HEK293T (cell line): Measurements from ENCODE around the gene CREG1.

Source experiments
- CTCF ChIA-PET: fragments of 350-600 bp; formaldehyde crosslinking; extraction: SDS; loops from one replicate; lab custom pipeline; 2021; ENCODE audit warnings: antibody characterized with exemption, inconsistent platforms; lab: Yijun Ruan, JAX
- POLR2A ChIA-PET: fragments of 350-600 bp; formaldehyde crosslinking; extraction: SDS; loops from one replicate; lab custom pipeline; 2020; ENCODE audit warnings: antibody characterized with exemption, inconsistent platforms; lab: Yijun Ruan, JAX
- DNase-seq: peaks from one replicate; pipeline ENCODE4 v3.0.0; 2012; ENCODE audit warnings: mixed read lengths; ENCODE audit errors: extremely low spot score
- ARNT ChIP-seq: fragments of 450-650 bp; IDR thresholded peaks from 2 replicates; pipeline ENCODE4 v1.6.1; 2017; ENCODE audit warnings: mild to moderate bottlenecking
- BHLHE40 ChIP-seq: fragments of 450-650 bp; IDR thresholded peaks from 2 replicates; pipeline ENCODE4 v1.6.1; 2016; ENCODE audit warnings: mild to moderate bottlenecking, moderate library complexity, borderline replicate concordance
- CTBP1 ChIP-seq: fragments of 450-650 bp; IDR thresholded peaks from 2 replicates; pipeline ENCODE4 v1.6.1; 2016; ENCODE audit warnings: borderline replicate concordance
- ELF4 ChIP-seq: fragments of 450-650 bp; IDR thresholded peaks from 2 replicates; pipeline ENCODE4 v1.6.1; 2017; ENCODE audit warnings: antibody characterized with exemption
- FOXA1 ChIP-seq: fragments of 450-650 bp; IDR thresholded peaks from 2 replicates; pipeline ENCODE4 v1.6.1; 2016; ENCODE audit warnings: mild to moderate bottlenecking
- FOXK2 ChIP-seq: fragments of 450-650 bp; IDR thresholded peaks from 2 replicates; pipeline ENCODE4 v1.6.1; 2016; ENCODE audit warnings: mild to moderate bottlenecking
- FOXM1 ChIP-seq: fragments of 450-650 bp; IDR thresholded peaks from 2 replicates; pipeline ENCODE4 v1.6.1; 2017; ENCODE audit warnings: mild to moderate bottlenecking, borderline replicate concordance
- HDGF ChIP-seq: fragments of 450-650 bp; IDR thresholded peaks from 2 replicates; pipeline ENCODE4 v1.6.1; 2017; ENCODE audit warnings: antibody characterized with exemption, borderline replicate concordance
- L3MBTL2 ChIP-seq: fragments of 450-650 bp; conservative IDR thresholded peaks from 2 replicates; pipeline ENCODE4 v1.6.1; 2016; ENCODE audit warnings: mild to moderate bottlenecking
- LEF1 ChIP-seq: fragments of 450-650 bp; IDR thresholded peaks from 2 replicates; pipeline ENCODE4 v1.6.1; 2017; ENCODE audit warnings: mild to moderate bottlenecking, borderline replicate concordance
- NFRKB ChIP-seq: fragments of 450-650 bp; IDR thresholded peaks from 2 replicates; pipeline ENCODE4 v1.6.1; 2016; ENCODE audit warnings: mild to moderate bottlenecking, moderate library complexity
- SP1 ChIP-seq: fragments of 450-650 bp; IDR thresholded peaks from 2 replicates; pipeline ENCODE4 v1.6.1; 2017
- SUZ12 ChIP-seq: fragments of 450-650 bp; IDR thresholded peaks from 2 replicates; pipeline ENCODE4 v1.6.1; 2016; ENCODE audit warnings: mild to moderate bottlenecking
- TARDBP ChIP-seq: fragments of 450-650 bp; IDR thresholded peaks from 2 replicates; pipeline ENCODE4 v1.6.1; 2016
- ZNF384 ChIP-seq: fragments of 450-650 bp; IDR thresholded peaks from 2 replicates; pipeline ENCODE4 v1.6.1; 2016
- TF ChIP-seq, protein P1 (sequence below): fragments of 450-650 bp; IDR thresholded peaks from 2 replicates; pipeline ENCODE4 v1.6.1; 2016

The CREG1 gene

DNA sequence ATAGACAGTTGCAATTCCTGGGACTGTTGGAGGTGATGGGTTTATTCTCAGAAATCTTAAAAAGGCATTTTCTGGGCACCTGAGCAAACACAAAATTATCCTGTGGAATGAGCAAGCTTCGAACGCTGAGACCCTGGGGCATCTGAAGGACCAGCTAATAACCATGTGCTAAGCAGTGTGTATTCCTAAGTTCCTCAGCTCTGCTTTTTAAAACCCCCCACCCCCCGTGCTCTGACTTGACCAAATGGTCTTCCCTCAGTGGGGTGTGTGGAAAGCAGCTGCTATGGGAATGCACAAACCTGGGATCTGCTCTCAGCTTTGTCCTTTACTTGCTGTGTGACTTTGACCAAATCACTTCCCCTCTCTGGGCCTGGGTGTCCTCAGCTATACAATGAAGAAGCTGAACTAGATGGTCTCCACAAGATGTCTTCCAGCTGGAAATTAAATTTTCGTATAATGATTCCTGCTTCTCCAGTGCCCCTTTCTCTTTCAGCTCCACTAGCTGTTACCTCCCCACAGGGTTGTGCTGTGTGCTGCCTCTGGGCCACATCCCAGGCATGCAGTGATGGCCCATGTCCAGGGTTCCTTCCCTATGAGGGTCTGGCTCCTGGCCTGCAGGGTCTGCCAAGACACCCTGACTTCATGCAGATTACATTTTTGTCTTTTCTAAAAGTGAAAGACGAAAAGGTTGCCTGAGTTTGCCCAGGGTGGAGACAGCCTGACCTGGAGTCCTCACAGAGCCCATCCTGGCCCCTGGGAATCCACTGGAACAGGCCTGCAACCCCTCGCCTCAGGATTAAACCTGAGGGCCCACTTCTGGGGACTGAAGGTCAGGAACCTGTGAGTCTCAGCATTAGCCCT lies 20.4 kb downstream of the CREG1 start:
- ChIA-PET CTCF (interaction anchor here (0.6 to 0.7 kb wide), 4 partner anchors 8 to 64 kb away, joined by 3 read pairs; partner anchors contain the start of gene CREG1), POLR2A (interaction anchor here (1.0 kb wide), 1 partner anchor 78 kb away, joined by 3 read pairs; no protein-coding TSS in a partner anchor)
- TF ChIP-seq SUZ12 (no peak), FOXA1 (no peak), NFRKB (no peak), TARDBP (no peak)
- DNase-seq, result no peak

DNA sequence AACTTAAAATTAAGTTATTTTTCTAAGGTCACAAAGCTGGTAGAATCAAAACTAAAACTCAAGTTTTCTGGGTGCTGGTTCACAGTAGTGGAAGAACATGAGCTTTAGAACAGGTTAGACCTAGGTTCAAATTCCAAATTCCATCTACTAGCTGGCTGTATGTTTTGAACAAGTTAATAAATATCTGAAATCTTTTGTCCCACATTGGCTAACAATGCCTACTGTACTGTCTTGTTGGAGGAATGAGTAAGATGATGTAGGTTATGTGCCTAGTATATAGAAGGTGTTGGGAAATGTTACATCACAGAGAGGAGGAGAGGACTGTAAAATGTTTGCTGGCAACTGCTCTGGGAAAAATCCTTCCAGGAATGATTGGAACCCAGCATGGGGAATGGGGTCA lies 21.2 kb downstream of the CREG1 start:
- POLR2A ChIA-PET, result interaction anchor here (1.0 kb wide), 1 partner anchor 77 kb away, joined by 3 read pairs; no protein-coding TSS in a partner anchor
- CTCF ChIA-PET, result interaction anchor here (0.7 to 1.0 kb wide), 2 partner anchors 8 to 21 kb away, joined by 3 read pairs; partner anchors contain the start of gene CREG1

DNA sequence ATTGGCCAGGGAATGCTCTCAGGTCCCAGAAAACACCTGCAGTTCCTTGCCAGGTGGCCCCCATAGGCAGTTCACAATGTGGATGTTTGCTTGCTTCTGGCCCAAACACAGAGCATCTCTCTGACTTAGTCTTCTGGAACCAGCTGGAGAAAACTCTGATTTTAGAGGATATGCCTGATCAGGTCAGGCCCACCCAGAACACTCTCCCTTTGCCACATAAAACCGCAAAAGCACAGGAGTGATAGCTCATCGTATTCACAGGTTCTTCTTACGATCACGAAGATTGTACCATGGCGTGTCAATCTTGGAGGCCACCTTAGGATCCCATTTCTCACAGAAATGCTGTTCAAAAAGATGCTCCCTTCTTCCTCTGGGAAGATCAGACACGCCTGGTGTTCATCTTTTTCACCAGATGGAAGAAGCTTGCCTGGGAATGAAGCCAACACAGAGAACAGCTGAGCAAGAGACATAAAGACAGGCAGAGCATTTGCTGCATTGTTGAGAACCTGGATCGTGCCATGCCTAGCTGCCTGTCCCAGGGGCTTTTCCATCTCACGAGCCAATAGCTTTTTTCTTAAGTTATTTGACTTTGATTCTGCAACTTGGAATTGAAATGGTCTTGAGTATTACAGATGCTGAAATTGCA lies 23.6 kb downstream of the CREG1 start:
- ChIA-PET POLR2A (interaction anchor here (0.7 to 1.2 kb wide), 3 partner anchors 75 to 310 kb away, joined by 3 read pairs; no protein-coding TSS in a partner anchor), CTCF (interaction anchor here (0.6 to 2.3 kb wide), 2 partner anchors 11 to 136 kb away, joined by 3 to 12 read pairs; no protein-coding TSS in a partner anchor)
- TF ChIP-seq FOXA1 (no peak), BHLHE40 (no peak), TARDBP (no peak), SP1 (no peak), LEF1 (no peak), FOXM1 (no peak), ZNF384 (no peak), CTBP1 (no peak), L3MBTL2 (no peak), SUZ12 (no peak), ELF4 (no peak), HDGF (no peak), NFRKB (no peak), ARNT (no peak), FOXK2 (no peak)
- TF ChIP-seq, protein P1, sequence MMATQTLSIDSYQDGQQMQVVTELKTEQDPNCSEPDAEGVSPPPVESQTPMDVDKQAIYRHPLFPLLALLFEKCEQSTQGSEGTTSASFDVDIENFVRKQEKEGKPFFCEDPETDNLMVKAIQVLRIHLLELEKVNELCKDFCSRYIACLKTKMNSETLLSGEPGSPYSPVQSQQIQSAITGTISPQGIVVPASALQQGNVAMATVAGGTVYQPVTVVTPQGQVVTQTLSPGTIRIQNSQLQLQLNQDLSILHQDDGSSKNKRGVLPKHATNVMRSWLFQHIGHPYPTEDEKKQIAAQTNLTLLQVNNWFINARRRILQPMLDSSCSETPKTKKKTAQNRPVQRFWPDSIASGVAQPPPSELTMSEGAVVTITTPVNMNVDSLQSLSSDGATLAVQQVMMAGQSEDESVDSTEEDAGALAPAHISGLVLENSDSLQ, result no peak
- no peak for DNase-seq

More for the DNA sequence above, 21.2 kb downstream of the CREG1 start:
- no peak for DNase-seq
- TF ChIP-seq FOXA1 (no peak), ELF4 (no peak), CTBP1 (no peak), TARDBP (no peak), FOXK2 (no peak), HDGF (no peak)
- TF ChIP-seq, protein P1, result no peak

DNA sequence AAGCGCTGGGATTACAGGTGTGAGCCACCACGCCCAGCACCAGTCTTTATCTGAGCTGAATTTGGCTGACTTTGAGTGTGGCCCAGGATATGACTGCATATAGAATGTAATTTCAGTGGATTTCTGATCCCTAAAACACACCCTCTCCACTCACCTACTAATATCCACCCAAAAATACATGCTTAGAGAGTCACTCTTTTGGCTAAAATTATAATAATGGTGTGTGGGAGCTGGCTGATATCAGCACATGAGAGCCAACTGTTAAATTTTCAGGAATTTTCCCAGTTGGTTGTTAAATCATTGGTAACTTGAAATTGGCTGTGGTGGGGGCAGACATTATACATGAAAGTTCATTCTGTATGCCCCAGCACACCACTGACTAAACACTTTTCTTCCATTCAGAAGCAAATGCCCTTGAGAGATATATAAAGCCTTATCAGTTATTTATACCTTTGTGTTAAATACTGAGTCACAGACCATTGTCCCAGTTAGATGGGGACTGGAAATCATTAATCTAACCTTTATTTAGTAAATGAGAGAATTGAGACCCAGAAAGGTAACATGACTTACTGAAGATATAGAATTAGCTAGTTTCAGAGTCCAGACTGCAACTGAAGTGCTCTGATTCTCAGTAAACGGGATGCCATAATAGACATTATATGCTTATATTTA lies 25.4 kb downstream of the CREG1 start:
- TF ChIP-seq L3MBTL2 (no peak), NFRKB (no peak), TARDBP (no peak)
- DNase-seq, result no peak
- ChIA-PET POLR2A (no interaction called here), CTCF (no interaction called here)

DNA sequence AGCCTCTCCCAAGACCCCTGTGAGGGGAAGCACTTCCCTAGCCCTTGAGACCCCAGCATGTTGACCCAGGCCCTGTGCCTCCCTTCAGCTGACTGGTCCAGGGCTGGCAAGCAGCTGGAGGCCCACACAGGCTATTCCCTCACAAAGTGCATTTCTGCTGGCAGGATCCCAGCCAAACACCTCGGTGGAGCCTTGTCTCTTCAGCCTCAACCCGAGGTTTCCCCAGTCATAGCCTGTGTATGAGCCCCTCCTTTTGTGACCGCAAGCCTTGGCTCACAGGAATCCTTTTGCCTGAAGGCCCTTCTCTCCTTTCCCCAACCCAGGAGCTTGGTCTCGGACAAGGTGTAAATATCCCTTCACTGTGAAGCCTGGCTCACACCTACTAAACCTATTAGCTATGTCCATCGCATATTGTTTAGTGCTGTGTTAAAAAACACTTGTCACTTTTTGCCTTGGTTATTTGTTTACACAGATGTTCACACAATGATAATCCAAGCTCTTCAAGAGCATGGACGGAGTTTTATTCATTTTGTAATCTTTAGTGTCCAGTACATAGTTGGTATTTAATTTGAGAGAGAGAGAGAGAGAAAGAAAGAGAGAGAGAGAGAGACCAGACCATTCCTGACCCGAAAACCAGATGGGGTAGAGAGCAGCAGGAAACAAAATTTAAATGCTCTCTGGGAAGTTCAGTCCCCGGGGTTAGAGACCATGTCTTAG lies 26.7 kb downstream of the CREG1 start:
- DNase-seq, result no peak
- ChIA-PET CTCF (no interaction called here), POLR2A (no interaction called here)
- no peak for TF ChIP-seq ELF4
- no peak for TF ChIP-seq HDGF
- TF ChIP-seq TARDBP, result no peak
- no peak for TF ChIP-seq ZNF384
- TF ChIP-seq ARNT, result no peak
- TF ChIP-seq NFRKB, result no peak
- TF ChIP-seq, protein P1, result no peak
- no peak for TF ChIP-seq BHLHE40
- TF ChIP-seq FOXK2, result no peak
- no peak for TF ChIP-seq SUZ12
- no peak for TF ChIP-seq FOXA1
- no peak for TF ChIP-seq CTBP1
- TF ChIP-seq FOXM1, result no peak
- TF ChIP-seq SP1, result no peak

DNA sequence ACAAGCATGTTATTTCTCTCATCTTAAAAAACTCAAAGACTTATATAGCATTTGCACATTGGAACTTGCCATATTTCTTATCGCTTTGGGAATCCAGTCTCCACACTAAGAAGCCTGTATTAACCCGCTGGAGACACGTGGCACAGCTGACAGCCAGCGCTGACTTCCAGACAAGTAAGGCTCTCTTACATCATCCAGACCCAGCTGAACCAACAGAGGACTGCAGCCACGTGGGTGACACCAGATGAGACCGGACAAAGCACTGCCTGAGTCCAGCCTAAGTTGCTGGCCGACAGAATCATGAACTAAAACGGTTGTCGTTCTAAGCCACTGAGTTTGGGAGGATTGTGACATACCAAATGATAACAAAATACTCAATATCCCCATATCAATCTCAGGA lies 28.9 kb downstream of the CREG1 start:
- DNase-seq, result no peak
- POLR2A ChIA-PET, result no interaction called here
- CTCF ChIA-PET, result no interaction called here
- TF ChIP-seq HDGF, result no peak
- TF ChIP-seq CTBP1, result no peak
- no peak for TF ChIP-seq SUZ12
